Activated CD4-positive, alpha-beta T cell treated with anti-CD3 and anti-CD28 coated beads, Interleukin-2, amount 50 U/mL, for 4 hours (primary cell): ENCODE results near the gene LETM1.

ENCODE experiments used
- DNase-seq, 2 experiments: peaks; one replicate each; pipeline ENCODE4 v3.0.0-alpha.2; 2020

Gene LETM1

DNA sequence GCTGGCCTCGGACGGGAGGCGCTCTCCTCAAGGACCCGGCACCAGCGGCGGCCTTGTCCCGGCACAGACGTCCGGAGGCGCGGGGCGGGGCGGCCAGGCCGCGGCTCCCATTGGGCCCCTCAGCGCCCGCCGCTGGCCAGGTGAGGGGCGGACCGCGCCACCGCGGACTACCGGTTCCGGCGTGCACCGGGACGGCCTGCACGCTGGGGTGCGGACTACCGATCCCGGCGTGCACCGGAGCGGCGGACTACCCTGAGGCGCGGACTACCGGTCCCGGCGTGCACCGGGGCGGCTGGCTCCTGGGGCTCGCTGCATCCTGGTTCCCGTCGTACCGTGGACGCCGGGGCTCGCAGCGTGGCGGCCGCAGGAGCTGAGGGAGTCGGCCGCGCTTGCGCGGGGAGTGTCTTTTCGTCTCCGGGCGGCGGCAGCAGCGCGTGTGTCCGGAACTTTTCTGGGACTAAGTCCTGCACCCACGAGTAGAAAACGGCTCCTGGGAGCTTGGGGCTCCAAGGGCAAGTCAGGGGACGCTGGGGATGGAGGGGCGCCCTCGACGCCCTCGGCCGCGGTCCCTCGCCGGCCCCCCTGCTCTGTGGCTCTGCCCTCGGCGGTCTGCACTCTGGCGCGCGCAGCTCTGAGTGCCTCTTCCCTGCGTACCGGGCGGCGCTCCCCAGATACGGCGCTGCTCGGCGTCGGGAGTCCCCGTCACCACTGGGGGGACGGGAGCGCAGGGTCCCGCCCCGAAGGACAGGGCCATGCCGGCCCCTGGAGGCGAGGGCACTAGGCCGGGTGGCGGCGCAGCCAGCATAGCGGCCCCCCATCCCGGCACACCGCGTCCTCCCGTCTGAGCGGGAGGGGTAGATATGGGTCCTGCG is at the start of gene LETM1:
Gene LETM1 (minus strand): TSS at position 86 of the 872 bp plus-strand sequence. CDS start 206 bp downstream, outside the sequence.
- DNase-seq: peak; percentile 88 to 89

DNA sequence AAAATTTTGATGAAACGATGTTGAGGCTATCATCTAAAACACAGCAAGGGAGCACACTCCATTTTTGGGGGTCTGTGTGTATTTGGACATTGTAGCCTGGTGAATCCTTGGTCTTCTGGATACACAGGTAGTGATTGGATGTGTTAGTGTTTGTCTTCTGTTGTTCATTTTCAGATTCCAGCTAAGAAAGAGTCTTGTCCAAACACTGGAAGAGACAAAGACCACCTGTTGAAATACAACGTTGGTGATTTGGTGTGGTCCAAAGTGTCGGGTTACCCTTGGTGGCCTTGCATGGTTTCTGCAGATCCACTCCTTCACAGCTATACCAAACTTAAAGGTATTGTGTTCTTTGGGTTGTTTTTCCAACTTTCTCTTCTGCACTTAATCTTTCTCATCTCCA is 48.1 kb upstream of the LETM1 start:
- DNase-seq: no peak

- DNase-seq: no peak
Observed at GRCh38 chr4:1903035-1903434, 47.1 kb upstream of the LETM1 start.

DNA sequence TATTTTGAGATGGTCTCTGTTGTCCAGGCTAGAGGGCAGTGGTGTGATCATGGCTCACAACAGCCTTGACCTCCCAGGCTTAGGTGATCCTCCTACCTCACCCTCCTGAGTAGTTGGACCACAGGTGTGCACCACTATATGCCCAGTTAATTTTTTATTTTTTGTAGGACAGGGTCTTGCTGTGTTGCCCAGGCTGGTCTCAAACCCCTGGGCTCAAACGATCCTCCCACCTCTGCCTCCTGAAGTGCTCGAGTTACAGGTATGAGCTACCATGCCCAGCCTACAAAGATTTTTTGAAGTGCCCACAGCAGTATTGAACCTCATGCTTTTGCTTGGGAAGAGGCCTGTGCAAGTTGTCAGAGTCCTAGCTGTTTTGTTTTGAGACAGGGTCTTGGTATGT is 46.3 kb upstream of the LETM1 start:
- DNase-seq: no peak

DNA sequence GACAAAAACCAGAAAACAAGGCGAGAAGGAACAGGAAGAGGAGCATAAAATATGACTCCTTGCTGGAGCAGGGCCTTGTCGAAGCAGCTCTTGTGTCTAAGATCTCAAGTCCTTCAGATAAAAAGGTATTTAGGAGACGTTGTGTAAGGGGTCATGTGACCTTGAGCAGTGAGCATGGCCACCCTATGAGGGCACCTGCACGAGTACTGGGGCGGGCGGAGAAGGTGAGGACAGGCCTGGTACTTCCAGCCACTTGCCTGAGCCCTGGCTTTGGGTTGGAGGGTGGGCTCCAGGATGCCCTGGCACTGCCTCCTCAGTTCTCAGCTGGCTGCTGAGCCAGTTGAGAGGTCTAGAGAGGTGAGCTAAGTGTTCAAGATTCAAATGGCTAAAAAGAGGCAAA is 45.2 kb upstream of the LETM1 start:
- no peak for DNase-seq

DNA sequence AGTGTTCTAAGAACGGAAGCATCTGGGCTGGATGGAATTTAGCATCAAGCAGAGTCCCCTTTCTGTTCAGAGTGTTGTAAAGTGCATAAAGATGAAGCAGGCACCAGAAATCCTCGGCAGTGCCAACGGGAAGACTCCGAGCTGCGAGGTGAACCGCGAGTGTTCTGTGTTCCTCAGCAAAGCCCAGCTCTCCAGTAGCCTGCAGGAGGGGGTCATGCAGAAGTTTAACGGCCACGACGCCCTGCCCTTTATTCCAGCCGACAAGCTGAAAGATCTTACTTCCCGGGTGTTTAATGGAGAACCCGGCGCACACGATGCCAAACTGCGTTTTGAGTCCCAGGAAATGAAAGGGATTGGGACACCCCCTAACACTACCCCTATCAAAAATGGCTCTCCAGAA is 44.7 kb upstream of the LETM1 start:
- no peak for DNase-seq

DNA sequence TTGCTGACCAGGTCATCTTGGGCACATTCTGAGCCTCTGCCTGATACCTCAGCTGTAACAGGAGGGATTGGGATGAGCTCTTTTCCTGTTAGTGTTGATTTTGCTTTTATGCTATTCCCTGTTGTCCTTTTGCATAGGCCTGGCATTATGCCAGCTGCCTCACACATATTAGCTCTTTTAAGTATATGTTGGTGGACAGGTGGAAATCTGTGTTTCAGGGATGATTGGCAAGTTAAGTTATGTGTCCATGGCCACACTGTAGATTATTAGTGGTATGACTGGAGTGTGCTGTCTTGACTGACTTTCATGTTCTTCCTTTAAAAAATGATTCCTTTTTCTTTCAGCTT is 44.1 kb upstream of the LETM1 start:
- no peak for DNase-seq

GRCh38 chr4:1899149-1900086 is 43.5 kb upstream of the LETM1 start:
- DNase-seq: peak; percentile 60 to 63

DNA sequence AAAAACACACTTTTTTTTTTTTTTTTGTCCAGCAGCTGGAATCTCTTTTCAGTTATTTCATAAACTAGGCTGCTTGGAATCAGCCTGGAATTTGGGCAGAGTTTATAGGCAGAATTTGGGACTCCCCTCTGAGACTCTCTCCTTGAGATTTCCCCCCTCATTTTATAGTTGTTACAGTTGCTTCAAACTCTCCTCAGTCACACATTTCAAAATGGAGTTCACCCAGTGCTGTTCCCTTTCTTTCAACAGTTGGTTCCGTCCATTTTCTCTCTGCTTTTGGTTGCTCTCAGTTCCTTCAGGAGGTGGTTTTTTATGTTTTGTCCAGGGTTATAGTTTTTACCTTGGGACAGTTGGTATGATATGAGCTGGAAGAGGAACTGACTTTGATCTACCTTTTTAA is 42.7 kb upstream of the LETM1 start:
- DNase-seq: no peak

- no peak for DNase-seq
Observed at GRCh38 chr4:1898007-1898406, 42.1 kb upstream of the LETM1 start.

- no peak for DNase-seq
Observed at GRCh38 chr4:1896658-1896991, 40.7 kb upstream of the LETM1 start.

DNA sequence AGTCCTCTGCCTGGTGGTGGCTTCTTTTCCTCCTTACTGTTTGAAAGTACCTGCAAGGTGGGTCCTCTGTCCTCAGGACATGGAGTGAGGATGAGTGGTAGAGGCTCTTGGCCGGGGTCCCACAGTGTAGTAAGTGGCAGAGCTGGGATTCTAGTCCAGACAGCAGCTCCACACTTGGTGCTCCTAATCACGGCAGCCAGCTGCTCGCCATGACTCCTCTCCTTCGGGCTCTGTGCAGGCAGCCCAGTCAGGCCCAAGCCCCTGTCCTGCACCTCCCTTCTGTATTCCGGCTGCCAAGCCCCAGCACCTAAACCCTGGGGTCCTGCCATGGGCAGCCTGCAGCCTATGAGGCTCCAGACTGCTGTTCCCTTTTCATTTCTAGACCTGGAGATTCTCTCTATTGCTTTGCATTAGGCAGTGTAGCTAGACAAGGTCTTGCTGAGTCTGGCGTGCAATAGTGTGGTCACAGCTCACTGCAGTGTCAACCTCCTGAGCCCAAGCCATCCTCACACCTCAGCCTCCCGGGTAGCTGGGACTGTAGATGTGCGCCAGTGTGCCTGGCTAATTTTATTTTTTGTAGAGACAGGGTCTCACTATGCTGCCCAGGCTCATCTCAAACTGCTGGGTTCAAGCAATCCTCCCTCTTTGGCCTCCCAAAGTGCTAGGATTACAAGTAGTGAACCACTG is 40.2 kb upstream of the LETM1 start:
- DNase-seq: no peak

DNA sequence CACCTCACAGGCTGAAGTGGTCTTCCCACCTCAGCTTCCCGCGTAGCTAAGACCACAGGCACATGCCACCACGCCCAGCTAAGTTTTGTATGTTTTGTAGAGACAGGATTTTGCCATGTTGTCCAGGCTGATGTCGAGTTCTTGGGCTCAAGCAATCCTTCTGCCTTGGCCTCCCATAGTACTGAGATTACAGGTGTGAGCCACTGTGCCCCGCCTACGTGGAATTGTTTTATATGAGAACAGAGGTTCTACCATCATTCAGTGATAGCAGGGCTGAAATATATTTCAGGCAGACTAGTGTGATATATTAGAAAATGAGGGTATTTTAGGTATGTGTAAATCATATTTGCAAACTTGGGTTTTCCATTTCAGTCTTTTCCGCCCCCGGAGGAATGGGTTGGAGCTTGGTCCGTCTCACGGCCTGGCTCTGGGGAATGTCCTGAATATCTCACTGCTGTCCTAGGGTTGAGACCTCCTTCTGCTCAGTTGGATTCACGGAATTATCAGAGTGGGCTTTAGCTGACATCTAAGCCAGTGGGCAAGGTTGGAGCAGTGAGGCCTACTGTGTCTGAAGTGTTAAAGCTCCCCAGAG is 35.1 kb upstream of the LETM1 start:
- no peak for DNase-seq

DNA sequence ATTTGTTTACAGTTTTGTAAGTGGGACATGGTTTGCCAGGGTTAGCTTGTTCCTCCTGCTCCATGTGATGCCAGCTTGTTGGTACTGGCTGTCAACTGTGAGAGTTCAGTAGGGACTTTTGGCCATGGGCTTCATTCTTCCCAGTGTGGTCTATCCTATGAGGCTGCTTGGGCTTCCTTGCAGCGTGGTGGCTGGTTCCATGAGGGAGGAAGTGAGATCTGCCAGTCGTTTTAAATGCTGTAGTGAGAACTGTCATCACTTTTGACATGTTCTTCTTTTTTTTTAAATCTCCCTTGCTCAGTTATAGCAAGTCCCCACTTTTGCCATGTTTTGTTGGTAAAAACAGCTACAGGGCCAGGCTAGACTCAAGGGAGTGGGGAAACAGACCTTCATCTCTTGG is 31.1 kb upstream of the LETM1 start:
- no peak for DNase-seq

DNA sequence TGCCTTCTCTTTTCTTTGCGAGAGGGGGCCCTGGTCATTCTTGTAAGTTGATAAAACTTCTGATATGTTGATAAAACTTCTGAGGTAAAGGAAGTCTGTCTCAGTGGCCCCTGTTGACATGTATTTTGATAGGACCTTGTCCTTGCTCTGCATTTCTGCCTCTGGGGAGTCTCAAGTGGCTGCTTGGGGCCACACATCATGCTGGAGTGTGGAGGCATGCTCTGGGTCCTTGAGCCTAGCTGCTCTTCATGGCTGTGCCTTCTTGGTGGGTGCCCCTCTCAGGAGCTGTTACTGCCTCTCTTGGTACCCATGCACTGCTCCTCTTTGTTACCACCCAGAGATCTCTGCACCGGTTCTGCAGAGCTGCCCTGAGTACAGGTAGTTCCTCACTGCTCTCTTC is 29.5 kb upstream of the LETM1 start:
- DNase-seq: no peak

GRCh38 chr4:1883583-1883982 is 27.6 kb upstream of the LETM1 start:
- DNase-seq: no peak

DNA sequence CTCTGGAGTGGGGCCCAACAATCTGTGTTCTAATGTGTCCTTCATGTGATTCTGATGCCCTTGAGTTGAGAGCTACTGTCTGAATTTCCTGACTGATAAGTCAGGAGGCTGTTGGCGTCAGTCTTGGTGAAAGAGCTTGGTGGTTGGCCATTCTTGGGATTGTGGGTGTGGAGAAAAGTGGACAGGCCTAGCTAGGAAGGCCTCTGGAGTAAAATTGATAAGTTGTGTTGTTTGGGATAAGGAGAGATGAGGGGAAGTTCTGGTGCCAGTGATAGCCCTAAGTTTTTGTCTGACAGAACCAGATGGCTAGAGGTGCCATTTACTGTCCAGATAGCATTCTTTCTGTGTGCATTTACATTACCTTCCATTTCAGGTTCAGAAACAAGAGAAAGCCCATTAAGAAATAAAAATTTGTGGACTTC is 26.9 kb upstream of the LETM1 start:
- no peak for DNase-seq

DNA sequence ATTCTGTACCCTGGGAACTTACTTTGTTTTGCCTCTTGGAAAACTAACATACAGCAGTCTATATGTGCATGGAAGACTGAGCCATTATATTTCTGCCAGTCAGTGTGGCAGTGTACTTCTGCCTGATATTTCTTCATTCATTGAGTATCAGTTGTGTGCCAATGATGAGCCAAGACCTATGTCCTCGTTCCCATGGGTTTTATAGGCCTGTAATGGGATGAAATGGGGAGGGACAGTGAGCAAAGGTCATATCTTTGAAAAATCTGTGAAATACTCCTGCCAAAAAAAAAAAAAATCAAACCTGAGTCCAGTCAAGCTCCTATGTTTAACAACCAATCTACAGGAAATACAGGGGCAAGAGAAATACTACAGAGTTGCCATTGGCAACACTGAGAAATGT is 24.4 kb upstream of the LETM1 start:
- no peak for DNase-seq

DNA sequence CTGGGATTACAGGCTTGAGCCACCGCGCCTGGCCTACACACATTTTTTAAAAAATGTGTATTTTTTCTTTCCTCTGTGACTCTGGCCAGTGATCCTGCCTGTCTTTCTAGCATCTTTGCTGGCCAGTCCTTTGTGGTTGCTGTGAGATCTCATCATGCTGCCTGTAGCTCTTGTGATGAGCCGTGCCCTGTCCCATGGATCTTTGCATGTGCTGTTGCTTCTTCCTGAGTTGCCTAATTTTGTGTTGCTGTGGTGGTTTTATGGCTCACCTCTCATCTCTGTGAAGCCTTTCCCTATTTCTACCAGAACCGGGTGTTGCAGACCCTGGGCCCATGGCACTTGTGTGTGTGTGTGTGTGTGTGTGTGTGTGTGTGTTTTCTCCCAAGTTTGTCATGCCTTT is 23.5 kb upstream of the LETM1 start:
- no peak for DNase-seq

DNA sequence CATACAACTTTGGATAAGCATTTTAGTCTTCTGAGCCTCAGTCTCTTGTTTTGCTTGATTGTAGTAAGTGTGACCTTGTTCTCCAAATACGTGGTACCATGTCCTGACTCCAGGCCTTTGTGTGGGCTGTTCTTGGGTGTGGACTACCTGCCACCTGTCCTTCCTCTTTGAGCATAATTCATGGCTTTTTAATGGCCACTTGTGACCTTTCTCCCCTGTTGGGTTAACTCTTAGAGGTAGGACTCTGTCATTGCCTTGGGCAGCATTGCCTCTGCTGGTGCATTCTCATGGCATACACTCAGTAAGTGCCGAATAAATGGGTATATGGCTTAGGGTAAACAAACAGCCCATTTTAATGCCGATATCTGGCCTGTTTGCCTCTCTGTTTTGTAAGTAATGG is 18.2 kb upstream of the LETM1 start:
- no peak for DNase-seq

GRCh38 chr4:1873776-1874175 is 17.8 kb upstream of the LETM1 start:
- no peak for DNase-seq

- DNase-seq: no peak
Observed at GRCh38 chr4:1873291-1873690, 17.3 kb upstream of the LETM1 start.

GRCh38 chr4:1872870-1873269 is 16.9 kb upstream of the LETM1 start:
- DNase-seq: no peak
